Endothelial cell of hepatic sinusoid (primary cell): ENCODE measurements around the gene HES3.
"Not testable (repeated sequence)": the region's sequence is repeated elsewhere in the genome, so short reads cannot be mapped to it uniquely, and the experiment has no call there.

Source experiments
- in situ Hi-C: cut with HindIII; loops from 2 replicates; pipeline ENCODE4 v1.10.0; 2017; ENCODE audit warnings: low sequenced_read_pairs

HES3 gene

GRCh38 chr1:6218375-6219164 lies 25.4 kb upstream of the HES3 start:
- in situ Hi-C loops: no loop called here

GRCh38 chr1:6219641-6220040 lies 24.3 kb upstream of the HES3 start:
- in situ Hi-C loops: not testable (repeated sequence)

GRCh38 chr1:6220236-6220635 lies 23.7 kb upstream of the HES3 start:
- in situ Hi-C loops: no loop called here

GRCh38 chr1:6221210-6221784 lies 22.7 kb upstream of the HES3 start:
- in situ Hi-C loops: no loop called here

- in situ Hi-C loops: no loop called here
Observed at GRCh38 chr1:6222636-6223035, 21.3 kb upstream of the HES3 start.

- in situ Hi-C loops: no loop called here
Observed at GRCh38 chr1:6223617-6224016, 20.4 kb upstream of the HES3 start.

- in situ Hi-C loops: no loop called here
Observed at GRCh38 chr1:6224718-6225117, 19.3 kb upstream of the HES3 start.

GRCh38 chr1:6225651-6226050 lies 18.3 kb upstream of the HES3 start:
- in situ Hi-C loops: no loop called here

GRCh38 chr1:6233376-6233775 lies 10.6 kb upstream of the HES3 start:
- in situ Hi-C loops: no loop called here

GRCh38 chr1:6234502-6235295 lies 9.3 kb upstream of the HES3 start:
- in situ Hi-C loops: no loop called here

GRCh38 chr1:6235296-6235677 lies 8.7 kb upstream of the HES3 start:
- in situ Hi-C loops: no loop called here

GRCh38 chr1:6237093-6237492 lies 6.9 kb upstream of the HES3 start:
- in situ Hi-C loops: no loop called here

GRCh38 chr1:6239213-6239752 lies 4.7 kb upstream of the HES3 start:
- in situ Hi-C loops: no loop called here

- in situ Hi-C loops: loop anchor here (10.0 kb wide), 1 partner anchor 125 kb away; no protein-coding TSS in a partner anchor
Observed at GRCh38 chr1:6239950-6240768, 3.8 kb upstream of the HES3 start.

GRCh38 chr1:6241107-6241886 lies 2.7 kb upstream of the HES3 start:
- in situ Hi-C loops: loop anchor here (10.0 kb wide), 1 partner anchor 124 kb away; no protein-coding TSS in a partner anchor

- in situ Hi-C loops: loop anchor here (10.0 kb wide), 1 partner anchor 123 kb away; no protein-coding TSS in a partner anchor
Observed at GRCh38 chr1:6241887-6242740, 1.9 kb upstream of the HES3 start.

GRCh38 chr1:6243053-6243834 lies 735 bp upstream of the HES3 start:
- in situ Hi-C loops: loop anchor here (10.0 kb wide), 1 partner anchor 122 kb away; no protein-coding TSS in a partner anchor
